ENCODE data around the gene CEP72.

- TF ChIP-seq CTCF (IDR thresholded peaks at IDR 0.05) (no peak), ZFX (IDR thresholded peaks at IDR 0.05; ENCODE audit: borderline replicate concordance) (no peak)
These were observed 24.7 kb upstream of the CEP72 start for GRCh38 chr5:587403-587802.

Data from 22Rv1 (cell line).